Ovary (tissue), 9 donors: ENCODE data around the gene ARID1B. TPM values are rescaled to one million over a fixed set of nuclear protein-coding genes. Genes with fewer than 3 reads are reported as not detected.

Source experiments
- DNase-seq, 5 donors: peaks; one replicate each; pipeline ENCODE4 v3.0.0-alpha.2; 2019 to 2020
- H3K27ac ChIP-seq, 2 donors: fragments of 200-600 bp; one replicate each; pipeline versions ENCODE4 v1.5.1 to v1.8.0; 2019 to 2022
- H3K27me3 ChIP-seq: fragments of 200-600 bp; one replicate; pipeline ENCODE4 v1.8.0; 2022
- H3K36me3 ChIP-seq: fragments of 200-600 bp; sonication (generic); one replicate; pipeline ENCODE4 v1.5.1; 2019
- H3K4me1 ChIP-seq: one replicate; pipeline ENCODE4 v1.8.1; 2013; ENCODE audit warnings: mild to moderate bottlenecking, moderate library complexity; ENCODE audit not compliant: insufficient read depth
- H3K4me3 ChIP-seq: fragments of 200-600 bp; sonication (generic); one replicate; pipeline ENCODE4 v1.5.1; 2017
- H3K9me3 ChIP-seq, 2 donors: fragments of 200-600 bp in 1 of 2; sonication (generic) in 1 of 2; one replicate each; pipeline versions ENCODE4 v1.5.1 to v1.8.1; 2013 to 2019; ENCODE audit warnings: mild to moderate bottlenecking in 1 of 2, moderate library complexity in 1 of 2
- EP300 ChIP-seq: sonication (generic); formaldehyde crosslinking; IDR thresholded peaks from one replicate; pipeline ENCODE4 v1.6.1; 2017; ENCODE audit warnings: antibody characterized with exemption
- POLR2A ChIP-seq: fragments of 450-650 bp; IDR thresholded peaks from one replicate; pipeline ENCODE4 v1.6.1; 2017; ENCODE audit warnings: antibody characterized with exemption, mild to moderate bottlenecking, moderate library complexity
- WGBS, 3 donors: extraction: QIAGEN DNeasy Blood & Tissue Kit in 1 of 3; methylation state at CpG; one replicate each; pipeline versions ENCODE4 v1.1.5 to v1.1.7; 2013 to 2017; 5-methylcytosine and 5-hydroxymethylcytosine counted together
- intact Hi-C, 4 donors: fragments of 100-400 bp; cut with DNase I; formaldehyde crosslinking; loops; one replicate each; pipeline versions ENCODE4 v1.11.0 to v1.15.1; 2022 to 2023
- polyA plus RNA-seq, 2 donors: library from polyadenylated mRNA; stranded (reverse); fragments of 200-250 nt in 1 of 2; fragments of 350-450 nt in 1 of 2; fragmentation: Illumina TruSeq in 1 of 2; extraction: RNeasy Lipid Tissue Mini Kit (QIAGEN cat#74804) in 1 of 2; gene quantifications; one replicate each; pipeline ENCODE4 v1.2.3, GENCODE V29; 2013 to 2014
- total RNA-seq, 7 donors: library from RNA; depleted of rRNA in 2 of 7; stranded (reverse); fragments of >200 nt in 2 of 7; fragmentation: NEBNext Ultra II Directional in 3 of 7; extraction: Animal tissue kit (Norgen Biotek cat#: 25700) in 3 of 7; gene quantifications; one replicate each; pipeline versions ENCODE4 v1.1.0 to v1.2.4, GENCODE V29; 2016 to 2023
- TF ChIP-seq, protein P1 (sequence below), 3 donors: fragments of 450-650 bp in 2 of 3; fragments of 200-600 bp in 1 of 3; IDR thresholded peaks; one replicate each; pipeline versions ENCODE4 v1.5.1 to v1.8.0; 2016 to 2022; ENCODE audit warnings: antibody characterized with exemption in 3 of 3, mild to moderate bottlenecking in 1 of 3
- donor health status: DM: no; HTN: no; CAD: no; lungs with moderate emphysema.
- donor health status: DM: no; HTN: no; CAD: no.
- donor health status: Bipolar disorder and iron deficiency.
- donor health status: DM: yes; HTN: yes; CAD: no.
- donor health status: DM: no; HTN: no; CAD: no.
- donor health status: DM: yes; HTN: yes; CAD: no.

ARID1B gene
- total and polyA plus RNA-seq, 9 donors: 33.2 to 144 (median 105) TPM

DNA sequence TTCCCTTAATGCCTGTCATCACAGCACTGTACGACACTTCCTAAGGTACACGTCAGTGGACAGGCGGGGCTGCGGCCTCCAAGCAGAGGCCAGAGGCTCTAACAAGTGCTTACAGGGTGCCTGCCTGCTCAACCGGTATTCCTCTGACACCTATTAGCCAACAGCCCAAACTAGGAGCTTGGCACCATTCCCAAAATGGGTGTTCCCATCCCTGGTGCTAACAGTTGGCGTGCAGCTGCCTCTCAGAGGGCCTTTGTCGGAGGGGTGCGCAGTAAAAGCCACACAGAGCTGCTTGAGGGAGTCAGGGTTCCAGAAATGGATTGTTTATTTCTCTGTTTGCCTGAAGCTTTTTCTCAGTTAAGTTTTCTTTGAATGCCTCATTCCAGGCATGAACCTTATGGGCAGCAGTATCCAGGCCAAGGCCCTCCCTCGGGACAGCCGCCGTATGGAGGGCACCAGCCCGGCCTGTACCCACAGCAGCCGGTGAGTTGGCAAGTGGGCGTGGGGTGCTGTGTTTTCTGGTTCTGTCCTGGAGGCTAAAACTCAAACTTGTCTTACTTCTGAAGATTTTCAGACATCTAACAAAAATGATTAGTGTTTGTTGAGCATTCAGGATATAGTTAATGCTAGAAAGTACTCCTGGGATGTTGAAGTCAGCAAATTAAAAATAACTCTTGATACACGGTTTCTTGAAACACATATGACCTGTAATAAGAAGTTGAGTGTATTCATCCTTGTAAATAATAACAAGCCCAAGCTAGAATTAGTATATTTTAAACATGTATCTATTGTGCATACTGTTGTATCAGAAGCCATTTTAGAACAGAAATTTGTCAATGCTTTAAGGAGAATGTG lies 421.5 kb downstream of the ARID1B start:
- no peak for TF ChIP-seq POLR2A
- TF ChIP-seq, protein P1, sequence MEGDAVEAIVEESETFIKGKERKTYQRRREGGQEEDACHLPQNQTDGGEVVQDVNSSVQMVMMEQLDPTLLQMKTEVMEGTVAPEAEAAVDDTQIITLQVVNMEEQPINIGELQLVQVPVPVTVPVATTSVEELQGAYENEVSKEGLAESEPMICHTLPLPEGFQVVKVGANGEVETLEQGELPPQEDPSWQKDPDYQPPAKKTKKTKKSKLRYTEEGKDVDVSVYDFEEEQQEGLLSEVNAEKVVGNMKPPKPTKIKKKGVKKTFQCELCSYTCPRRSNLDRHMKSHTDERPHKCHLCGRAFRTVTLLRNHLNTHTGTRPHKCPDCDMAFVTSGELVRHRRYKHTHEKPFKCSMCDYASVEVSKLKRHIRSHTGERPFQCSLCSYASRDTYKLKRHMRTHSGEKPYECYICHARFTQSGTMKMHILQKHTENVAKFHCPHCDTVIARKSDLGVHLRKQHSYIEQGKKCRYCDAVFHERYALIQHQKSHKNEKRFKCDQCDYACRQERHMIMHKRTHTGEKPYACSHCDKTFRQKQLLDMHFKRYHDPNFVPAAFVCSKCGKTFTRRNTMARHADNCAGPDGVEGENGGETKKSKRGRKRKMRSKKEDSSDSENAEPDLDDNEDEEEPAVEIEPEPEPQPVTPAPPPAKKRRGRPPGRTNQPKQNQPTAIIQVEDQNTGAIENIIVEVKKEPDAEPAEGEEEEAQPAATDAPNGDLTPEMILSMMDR (IDR thresholded peaks at IDR 0.05): no peak
- no peak for TF ChIP-seq EP300
- Histone ChIP-seq H3K4me3 (no peak overlapping the region), H3K27ac (no peak overlapping the region), H3K36me3 (no peaks in the 10 kb centered on the region), H3K9me3 (no peaks in the 10 kb centered on the region), H3K27me3 (no peaks in the 10 kb centered on the region), H3K4me1 (peaks cover 10% of the 10 kb centered on the region)
- 55 to 71% (median 60%) methylated on average over 15 of the region's 15 CpGs for WGBS, 3 donors
- intact Hi-C loops: no loop called here
- DNase-seq: peak in 4 of 5 donors; percentile 44 to 51 (median 44)

GRCh38 chr6:157200117-157200516 lies 422.9 kb downstream of the ARID1B start:
- intact Hi-C loops: loop anchor here in 1 of 4 donors (5.0 kb wide), 1 partner anchor 1033 kb away; no protein-coding TSS in a partner anchor
- WGBS, 3 donors: 75 to 79% (median 77%) methylated on average over 10 of the region's 10 CpGs
- TF ChIP-seq, protein P1 (IDR thresholded peaks at IDR 0.05): no peak
- TF ChIP-seq EP300: no peak
- no peak for TF ChIP-seq POLR2A
- no peak overlapping the region for H3K27ac ChIP-seq
- no peaks in the 10 kb centered on the region for H3K36me3 ChIP-seq
- H3K27me3 ChIP-seq: no peaks in the 10 kb centered on the region
- peaks cover 10% of the 10 kb centered on the region for H3K4me1 ChIP-seq
- H3K4me3 ChIP-seq: no peak overlapping the region
- DNase-seq: no peak
- H3K9me3 ChIP-seq: no peaks in the 10 kb centered on the region

- no peak for DNase-seq
- TF ChIP-seq POLR2A (no peak), EP300 (no peak)
- TF ChIP-seq, protein P1 (IDR thresholded peaks at IDR 0.05): no peak
- no peaks in the 10 kb centered on the region for H3K9me3 ChIP-seq
- no peaks in the 10 kb centered on the region for H3K36me3 ChIP-seq
- peaks cover 7% of the 10 kb centered on the region for H3K4me1 ChIP-seq
- H3K4me3 ChIP-seq: no peak overlapping the region
- intact Hi-C loops: loop anchor here in 1 of 4 donors (5.0 kb wide), 1 partner anchor 1033 kb away; no protein-coding TSS in a partner anchor
- H3K27me3 ChIP-seq: no peaks in the 10 kb centered on the region
- no peak overlapping the region for H3K27ac ChIP-seq
- 89 to 93% (median 91%) methylated on average over 17 of the region's 17 CpGs for WGBS, 3 donors
Measured at GRCh38 chr6:157200611-157201010, 423.4 kb downstream of the ARID1B start.

DNA sequence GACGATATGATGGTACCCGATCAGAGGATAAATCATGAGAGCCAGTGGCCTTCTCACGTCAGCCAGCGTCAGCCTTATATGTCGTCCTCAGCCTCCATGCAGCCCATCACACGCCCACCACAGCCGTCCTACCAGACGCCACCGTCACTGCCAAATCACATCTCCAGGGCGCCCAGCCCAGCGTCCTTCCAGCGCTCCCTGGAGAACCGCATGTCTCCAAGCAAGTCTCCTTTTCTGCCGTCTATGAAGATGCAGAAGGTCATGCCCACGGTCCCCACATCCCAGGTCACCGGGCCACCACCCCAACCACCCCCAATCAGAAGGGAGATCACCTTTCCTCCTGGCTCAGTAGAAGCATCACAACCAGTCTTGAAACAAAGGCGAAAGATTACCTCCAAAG lies 423.9 kb downstream of the ARID1B start:
- 92 to 95% (median 93%) methylated on average over 17 of the region's 17 CpGs for WGBS, 3 donors
- Histone ChIP-seq H3K27ac (no peak overlapping the region), H3K9me3 (no peaks in the 10 kb centered on the region), H3K36me3 (no peaks in the 10 kb centered on the region), H3K4me3 (no peak overlapping the region), H3K27me3 (no peaks in the 10 kb centered on the region), H3K4me1 (peaks cover 7% of the 10 kb centered on the region)
- TF ChIP-seq, protein P1 (IDR thresholded peaks at IDR 0.05): no peak
- TF ChIP-seq EP300 (no peak), POLR2A (no peak)
- DNase-seq: no peak
- intact Hi-C loops: loop anchor here in 1 of 4 donors (5.0 kb wide), 1 partner anchor 1034 kb away; no protein-coding TSS in a partner anchor
